COLO668 (cell line): ENCODE results near the gene COL19A1.
A peak's percentile ranks its signal among the peaks of the same experiment; 100 is the strongest.
"Not testable (repeated sequence)": the region's sequence is repeated elsewhere in the genome, so short reads cannot be mapped to it uniquely, and the experiment has no call there.

Source experiments
- DNase-seq: peaks from one replicate; lab custom pipeline; 2025; ENCODE audit not compliant: unreplicated experiment; lab: John Stamatoyannopoulos, UW

The COL19A1 gene

DNA sequence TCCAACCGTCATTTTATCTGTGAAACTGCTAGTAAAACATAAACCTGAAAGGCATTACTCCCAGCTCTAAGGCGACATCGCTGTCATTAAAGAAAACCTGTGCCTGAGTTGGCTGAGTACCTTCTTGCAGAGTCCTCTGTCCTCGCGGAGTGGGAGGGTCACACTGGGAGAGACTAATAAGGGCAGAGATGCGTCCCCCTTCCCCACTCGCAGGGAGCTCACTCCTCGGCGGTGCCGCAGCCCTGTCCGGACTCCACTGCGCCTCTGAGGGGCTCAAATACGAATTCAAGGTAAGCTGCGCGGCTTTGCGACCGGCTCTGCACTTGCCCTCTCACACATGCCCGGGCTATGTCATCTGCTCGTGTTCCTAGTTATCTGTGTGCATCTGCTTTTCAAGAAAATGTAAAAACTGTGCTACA, at the start of gene COL19A1:
Gene COL19A1, plus strand, starts transcription at position 206 of the 419 bp plus-strand sequence. CDS start 13,012 bp downstream, outside the sequence.
- peak; percentile 18 for DNase-seq

DNA sequence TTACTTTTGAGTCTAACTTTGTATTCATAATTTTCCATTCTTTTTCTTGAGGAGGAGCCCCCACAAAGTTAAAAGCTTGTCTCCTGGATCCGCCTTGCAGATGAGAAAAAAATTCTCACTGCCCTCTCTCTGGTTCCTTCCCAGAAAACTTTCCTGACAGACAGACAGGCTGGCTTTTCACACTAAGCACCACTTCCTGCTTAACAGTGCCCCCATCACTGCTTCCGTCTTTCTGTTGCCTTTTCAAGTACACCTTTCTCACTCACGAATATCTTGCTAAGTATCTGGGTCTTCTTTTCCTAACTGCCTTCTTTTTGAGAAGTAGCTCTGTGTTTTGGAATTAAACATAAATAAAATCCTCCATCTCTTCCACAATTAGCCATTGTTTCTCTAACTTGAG, 49.8 kb upstream of the COL19A1 start:
- DNase-seq = no peak

DNA sequence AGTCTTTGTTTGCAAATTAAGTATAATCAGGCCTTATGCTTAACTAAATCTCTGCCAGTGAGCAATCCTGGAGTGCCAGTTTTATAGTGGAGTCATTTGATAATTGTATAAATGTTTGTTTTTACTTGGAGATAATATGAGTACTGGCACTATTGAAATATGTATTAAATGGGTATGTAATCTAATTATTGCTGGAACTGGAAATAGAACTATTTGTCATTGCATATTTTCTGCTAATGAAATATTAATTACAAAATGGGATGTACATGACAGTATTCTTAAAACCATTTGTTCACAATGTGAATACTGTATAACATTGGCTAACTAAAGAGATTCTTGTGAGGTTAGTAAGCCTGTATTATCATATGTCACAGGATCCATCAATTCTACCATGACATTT, 49.0 kb upstream of the COL19A1 start:
- DNase-seq = no peak

DNA sequence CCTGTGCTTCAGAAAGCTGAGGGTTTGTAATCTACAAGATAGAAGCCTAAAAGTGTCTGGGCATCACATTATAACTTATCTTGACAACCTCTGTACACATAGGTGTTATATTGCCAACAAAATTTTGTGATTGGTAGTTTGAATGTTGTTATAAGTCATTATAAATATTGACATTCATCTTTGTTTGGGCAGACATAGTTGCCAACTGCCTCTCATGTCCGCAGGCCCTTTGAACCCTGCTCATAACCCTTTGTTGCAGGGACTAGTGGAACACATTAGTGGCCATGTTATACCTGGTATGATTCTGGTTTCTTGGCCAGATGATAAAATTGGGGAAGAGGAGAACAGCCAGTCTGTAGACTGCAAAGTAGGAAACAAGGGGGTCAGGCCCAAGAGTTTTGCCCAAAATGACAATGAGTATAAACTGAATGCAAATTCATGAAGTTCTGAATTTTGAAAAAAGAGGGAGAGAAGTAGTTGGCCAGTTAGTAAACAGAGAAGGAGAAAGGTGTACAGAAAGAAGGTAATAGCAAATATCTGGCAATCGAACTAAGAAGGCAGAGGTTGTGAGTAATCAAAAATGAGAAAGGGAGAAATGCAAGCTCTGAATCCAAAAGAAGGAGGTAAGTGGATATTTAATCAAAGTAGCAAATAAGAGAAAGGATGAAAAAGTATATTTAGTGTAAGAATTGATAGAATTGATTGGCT, 48.0 kb upstream of the COL19A1 start:
- no peak for DNase-seq

DNA sequence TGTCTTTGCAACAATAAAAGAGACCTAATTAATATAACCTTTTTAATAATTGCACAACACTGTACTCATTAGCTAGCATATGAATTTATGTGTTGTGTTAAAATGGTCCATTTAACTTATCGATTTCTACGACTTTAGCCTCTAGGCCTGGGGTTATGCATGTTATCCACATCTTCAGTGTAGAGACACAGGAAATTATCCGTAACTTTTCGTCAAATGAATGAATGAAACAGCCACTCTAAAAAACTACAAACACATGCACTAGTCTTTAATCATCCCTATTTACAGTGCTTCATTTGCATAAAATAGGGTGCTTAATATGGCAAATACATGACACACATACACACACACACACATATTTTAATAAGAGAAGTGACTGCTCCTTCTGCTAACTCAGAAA, 47.2 kb upstream of the COL19A1 start:
- no peak for DNase-seq

DNA sequence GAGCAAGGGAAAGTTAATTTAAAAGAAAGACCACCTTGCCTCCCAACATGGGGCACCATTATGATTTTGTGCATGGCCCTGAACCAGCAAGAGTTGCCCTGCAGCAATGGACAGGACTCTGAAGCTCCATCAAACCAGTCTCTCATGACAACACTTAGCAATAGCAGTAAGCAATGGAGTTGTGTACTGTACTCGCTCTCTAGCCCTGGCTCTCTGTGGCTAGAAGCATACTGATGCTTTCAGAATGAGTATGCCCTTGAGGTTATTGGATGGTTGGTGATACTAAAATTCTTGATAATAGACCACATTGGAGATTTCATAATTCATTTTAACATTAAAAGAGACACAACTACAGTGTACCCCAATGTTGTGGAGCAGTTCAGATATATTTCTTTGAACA, 46.3 kb upstream of the COL19A1 start:
- no peak for DNase-seq

DNA sequence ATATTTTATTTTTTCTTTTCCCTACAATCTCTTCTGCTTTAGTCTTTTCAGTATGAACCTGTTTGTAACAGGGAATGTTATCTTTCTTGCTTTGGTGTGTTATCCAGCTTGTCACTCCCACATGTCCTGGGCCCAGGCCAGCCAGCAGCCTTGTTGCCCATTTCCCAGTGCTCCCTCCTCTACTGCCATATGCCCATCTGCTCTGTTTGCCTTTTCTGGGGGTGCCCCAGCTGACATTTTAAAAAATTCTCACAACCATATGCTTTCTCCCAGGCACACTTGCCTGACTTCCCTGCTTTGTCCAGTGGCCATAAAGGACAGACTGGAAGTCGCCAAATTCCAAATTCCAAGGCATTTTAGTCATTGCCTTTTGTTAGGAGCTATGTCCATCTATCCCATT, 45.9 kb upstream of the COL19A1 start:
- DNase-seq = no peak

DNA sequence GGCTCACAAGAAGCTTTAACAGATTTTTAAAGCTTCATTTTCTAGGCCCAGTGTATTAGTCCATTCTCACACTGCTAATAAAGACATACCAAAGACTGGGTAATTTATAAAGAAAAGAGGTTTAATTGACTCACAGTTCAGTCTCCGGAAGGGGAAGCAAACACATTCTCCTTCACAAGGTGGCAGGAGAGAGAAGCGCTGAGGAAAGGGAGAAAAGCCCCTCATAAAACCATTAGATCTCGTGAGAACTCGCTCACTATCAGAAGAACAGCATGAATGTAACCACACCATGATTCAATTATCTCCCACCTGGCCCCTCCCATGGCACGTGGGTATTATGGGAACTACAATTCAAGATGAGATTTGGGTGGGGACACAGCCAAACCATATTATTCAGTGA, 42.0 kb upstream of the COL19A1 start:
- not testable (repeated sequence) for DNase-seq

DNA sequence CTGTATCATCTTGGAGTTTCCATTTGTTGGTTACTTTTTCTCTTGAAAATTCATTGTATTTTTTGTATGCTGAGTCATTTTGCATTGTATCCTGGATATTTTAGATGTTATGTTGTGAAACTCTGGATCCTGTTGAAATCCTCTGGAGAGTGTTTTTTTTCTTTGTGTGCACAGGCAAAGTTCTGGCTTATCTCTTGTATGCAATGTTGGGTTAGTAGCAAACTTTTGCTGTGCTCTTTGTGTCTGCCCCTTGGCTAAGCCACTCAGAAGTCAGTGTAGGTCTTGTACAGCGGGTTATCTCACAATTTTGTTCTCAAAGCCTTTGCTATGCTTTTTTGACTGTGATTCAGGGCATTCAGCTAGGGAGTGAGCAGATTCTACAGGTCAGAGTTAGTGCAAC, 40.5 kb upstream of the COL19A1 start:
- DNase-seq = no peak

DNA sequence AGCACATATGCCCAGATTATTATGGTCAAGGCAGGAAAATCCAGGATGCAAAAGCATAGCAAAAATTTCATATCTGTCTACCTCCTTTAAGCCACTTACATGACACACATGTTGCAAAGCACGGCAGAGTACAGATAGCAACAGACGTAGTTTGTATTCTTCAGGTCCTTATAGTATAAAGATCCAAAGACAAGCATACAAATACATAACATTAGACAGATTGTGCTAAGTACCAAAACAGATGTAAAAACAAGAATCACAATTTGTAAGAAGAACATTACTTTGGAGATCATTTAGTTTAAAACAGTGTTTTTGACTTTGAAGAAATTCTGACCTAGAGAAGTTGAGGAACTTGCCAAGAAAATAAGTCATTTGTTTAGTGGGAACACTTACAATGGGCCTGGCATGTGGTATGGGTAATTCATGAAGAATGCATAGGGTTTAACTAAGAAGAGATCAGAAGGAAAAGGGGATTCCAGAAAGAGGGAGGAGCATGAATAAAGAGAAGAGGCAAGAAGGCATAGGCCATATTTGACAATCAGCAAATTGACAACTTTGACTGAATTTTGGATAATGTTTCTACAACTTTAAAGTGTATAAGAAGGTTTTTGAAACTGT, 39.0 kb upstream of the COL19A1 start:
- no peak for DNase-seq

DNA sequence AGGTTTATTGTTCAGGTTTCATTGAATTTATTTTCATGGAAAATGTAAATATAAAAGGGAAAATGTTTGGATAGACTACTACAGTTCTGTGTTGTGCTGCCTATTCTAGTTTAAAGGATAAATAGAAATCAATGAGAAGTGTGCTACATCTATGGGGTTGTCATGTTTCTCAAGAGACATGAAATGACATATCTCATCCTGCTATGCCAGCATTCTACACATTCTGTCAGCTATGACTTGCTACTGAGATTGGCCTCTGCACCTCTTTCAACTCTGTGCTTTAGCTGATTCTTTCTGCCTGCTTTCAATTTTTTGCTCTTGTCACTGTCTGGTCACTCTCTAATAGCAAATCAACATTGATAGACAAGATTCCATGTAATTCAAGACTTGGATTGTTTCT, 33.8 kb upstream of the COL19A1 start:
- no peak for DNase-seq

DNA sequence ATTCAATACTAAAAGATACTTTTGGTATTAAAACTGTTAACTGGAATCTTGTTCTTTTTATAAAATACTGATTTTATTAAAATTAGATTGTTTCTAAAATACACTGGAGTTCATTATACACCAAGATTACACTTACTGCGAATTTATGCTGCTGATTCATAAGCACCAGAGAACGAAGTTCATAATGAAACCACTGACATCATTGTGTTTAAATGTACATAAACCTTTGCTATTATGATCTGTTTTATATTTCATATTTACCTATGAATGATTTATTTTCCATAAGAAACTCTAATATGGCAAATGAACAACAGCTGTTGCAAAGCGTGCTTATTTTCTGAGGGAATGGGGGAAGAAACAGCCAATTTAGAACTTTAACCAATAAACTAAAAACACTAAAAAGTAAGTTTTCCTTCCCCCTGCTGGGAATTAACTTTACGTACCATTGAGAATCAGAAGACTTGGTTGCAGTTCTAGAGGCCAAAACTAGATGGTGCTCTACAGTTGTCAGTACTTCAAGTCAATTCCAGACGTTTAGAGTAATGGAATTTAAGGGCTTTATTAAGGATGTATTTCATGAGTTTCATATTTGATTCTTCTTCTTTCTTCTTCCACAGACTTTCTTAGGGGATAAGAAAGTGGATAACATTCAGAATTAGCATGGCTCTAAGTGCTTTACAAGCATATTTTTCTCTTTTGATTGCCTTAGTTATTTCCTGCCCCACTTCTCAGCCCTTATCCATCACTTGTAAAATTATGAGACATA, 30.8 kb upstream of the COL19A1 start:
- no peak for DNase-seq

DNA sequence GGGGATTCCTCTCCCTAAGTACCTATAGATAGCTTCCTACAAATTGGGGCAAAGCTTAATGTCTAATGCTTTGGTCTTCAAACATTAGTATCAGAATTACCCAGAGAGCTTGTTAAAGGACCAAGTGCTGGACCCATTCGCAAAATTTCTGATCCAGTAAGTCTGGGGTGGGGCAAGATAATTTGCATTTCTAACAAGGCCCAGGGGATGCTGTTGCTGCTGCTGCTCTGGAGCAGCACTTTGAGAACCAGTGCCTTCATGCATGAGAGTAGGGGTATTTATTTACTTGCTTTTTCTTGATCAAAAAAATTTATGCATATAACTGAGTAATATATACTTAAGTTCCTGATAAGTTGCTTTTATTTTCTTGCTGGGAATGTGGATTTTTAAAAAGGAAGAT, 24.5 kb upstream of the COL19A1 start:
- DNase-seq = no peak

DNA sequence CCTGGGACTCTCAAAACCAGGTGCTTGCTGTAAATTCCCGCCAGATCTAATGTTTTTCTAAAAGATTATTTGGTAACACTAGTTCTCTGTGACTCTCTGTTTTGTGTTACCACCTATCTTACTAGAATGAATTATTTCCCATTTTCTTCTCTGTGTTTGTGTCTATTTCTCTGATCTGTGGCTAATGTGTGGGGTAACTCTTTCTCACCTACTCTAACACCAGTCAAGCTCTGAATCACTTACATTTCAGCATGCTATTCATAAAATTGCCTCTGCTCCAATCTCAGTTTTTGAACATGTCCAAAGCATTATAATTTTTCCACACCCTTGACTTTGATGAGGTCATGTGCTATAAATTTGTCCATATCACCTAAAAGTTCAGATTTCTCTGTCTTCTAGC, 23.2 kb upstream of the COL19A1 start:
- DNase-seq = no peak

DNA sequence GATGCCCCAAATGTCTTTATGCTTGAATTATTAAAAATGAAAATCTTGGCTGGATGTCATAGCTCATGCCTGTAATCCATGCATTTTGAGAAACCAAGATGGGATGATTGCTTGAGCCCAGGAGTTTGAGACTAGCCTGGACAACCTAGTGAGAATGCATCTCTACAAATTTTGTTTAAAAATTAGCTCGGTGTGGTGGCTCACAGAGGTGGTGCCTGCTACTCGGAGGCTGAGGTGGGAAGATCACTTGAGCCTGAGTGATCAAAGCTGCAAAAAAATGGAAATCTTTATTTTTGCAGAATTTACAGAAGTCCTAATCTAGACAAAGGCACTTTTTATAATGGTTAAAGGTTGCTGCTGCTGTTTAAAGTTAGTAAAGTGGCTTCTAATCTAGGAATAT, 20.0 kb upstream of the COL19A1 start:
- DNase-seq = no peak

DNA sequence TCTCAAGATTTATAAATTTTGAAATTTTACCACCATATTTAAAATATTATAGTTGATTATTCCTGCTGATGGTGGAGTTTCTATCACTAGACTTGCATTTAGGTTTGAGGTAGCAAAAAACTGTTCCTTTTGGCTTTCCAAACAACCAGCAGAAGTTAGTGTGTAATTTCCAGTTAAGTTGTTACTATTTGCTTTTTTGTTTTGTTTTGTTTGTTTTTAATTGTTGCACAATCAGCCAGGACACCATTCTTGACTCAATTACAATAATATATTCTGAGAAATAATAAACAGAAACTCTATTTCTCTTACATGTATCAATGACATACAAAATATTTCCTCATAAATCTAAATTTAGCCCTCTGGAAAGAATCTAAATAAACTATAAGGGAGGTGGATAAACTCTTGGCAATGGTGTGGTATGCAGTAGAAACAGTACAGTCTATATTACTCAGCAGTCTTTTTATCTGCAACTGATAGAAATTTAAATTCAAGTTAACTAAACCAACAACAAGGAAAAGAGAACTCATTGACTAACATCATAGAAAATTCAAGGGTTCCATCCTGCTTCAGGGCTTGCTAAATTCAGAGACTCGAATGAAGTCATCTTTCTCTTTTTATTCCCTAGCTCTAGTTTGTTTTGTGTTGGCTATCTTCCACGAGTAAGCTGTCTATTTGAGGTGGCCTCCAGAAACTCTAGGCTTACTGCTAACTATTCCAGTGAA, 19.4 kb upstream of the COL19A1 start:
- no peak for DNase-seq

DNA sequence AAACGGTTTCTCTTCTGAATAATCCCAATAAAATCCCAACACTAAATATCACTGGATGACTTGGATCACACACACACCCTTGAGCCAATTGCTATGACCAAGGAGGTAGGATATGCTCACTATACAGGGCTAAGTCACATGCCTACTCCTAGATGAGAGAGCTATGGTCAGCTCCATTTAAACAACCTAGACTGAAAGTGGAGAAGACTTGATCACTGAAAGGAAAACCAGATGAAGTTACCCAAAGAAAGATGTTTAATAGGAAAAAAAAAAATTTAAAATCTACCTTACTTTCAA, 18.9 kb upstream of the COL19A1 start:
- DNase-seq = no peak

DNA sequence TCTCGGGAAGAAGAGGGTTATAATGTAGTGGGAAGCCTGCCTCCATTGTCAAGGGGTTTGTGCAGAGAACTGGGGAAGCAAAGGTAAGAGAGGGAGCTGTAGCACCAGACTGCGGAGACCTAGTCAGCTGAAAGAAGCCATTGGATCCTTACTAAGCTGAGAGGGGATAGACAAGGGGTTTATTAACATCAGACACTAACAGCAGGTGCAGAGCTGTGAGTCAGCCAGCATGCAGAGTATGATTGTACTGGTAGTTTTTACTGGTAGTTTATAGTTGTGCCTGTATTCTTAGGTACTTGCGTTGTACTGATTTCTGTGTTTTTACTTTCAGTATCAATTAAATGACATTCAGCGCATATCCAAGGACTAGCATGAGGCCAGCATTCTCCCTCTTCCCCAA, 17.8 kb upstream of the COL19A1 start:
- DNase-seq = no peak

DNA sequence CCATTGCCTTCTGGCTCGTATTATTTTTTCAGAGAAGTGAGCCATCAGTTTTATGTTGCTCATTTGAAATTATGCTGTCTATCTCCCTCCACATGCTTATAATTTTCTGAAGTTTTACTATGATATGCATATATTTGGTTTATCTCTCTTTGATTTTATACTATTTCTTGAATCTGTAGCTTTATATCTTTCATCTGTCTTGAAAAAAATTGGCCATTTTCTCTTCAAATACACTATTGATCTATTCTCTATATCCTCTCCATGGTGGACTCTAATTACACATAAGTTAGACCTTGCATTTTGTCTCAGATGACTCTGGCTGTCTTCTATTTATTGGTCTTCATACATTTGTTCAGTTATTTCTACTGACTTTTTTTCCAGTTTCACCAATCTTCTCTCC, 13.7 kb upstream of the COL19A1 start:
- DNase-seq = no peak

DNA sequence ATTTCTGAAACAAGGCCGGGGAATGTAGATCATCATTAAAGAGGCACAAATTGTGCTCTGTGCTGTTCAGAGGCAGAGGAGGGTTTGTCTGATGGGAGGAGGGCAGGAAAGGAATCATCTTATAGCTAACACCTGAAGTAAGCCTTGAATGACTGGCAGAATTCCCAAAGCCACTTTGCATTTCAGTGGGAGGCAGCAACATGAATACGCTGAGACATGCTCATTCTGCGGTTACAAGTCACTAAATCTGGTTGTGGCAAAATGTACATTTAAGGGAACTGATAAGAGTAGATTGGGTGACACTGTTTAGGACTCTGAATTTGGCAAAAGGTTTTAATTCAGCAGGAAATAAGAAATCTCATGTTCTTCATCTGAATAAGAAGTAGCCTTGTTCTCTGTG, 4.4 kb upstream of the COL19A1 start:
- no peak for DNase-seq

DNA sequence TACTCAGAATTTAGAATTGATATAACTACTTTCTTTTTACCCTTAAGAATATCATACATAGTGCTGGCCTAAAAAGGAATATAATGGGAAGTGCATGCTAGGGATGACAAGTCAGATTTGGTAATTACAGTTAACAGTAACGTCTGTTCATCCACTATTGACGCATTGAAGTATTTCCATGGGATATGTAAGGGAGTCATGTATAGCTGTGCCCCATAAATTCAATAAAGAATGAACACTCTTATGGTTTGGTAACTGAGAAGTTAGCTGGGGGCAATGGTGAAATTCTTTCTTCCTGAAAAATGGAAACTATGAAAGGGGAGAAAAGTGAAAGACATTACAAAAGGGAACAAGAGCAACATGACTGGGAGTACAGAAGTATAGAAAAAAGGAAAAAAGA, 2.6 kb upstream of the COL19A1 start:
- no peak for DNase-seq

DNA sequence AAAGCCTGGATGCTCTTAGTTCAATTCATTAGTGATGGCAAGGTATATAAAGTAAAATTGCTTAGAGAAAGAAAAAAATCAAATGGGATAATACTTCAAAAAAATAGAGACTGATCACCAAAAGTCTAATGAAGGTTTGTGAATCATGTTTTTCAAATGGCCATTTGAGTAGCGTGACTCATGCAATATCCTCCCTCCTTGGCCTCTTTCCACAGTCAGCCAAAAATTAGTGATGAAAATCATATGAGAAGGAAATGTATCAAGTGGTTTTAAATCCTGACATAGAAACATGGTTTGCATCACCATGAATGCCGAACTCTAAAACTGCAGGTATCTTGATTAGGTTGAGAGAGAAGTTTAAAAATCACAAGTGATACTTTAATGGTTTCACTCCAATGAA, 1.2 kb upstream of the COL19A1 start:
- no peak for DNase-seq
